GM21515 (cell line): Measurements from ENCODE around the gene SLC5A2.

Experiments used
- ATAC-seq: cut with Tn5 transposase; IDR thresholded peaks from one replicate; pipeline ENCODE4 v1.9.1; 2021; ENCODE audit not compliant: unreplicated experiment

The SLC5A2 gene

DNA sequence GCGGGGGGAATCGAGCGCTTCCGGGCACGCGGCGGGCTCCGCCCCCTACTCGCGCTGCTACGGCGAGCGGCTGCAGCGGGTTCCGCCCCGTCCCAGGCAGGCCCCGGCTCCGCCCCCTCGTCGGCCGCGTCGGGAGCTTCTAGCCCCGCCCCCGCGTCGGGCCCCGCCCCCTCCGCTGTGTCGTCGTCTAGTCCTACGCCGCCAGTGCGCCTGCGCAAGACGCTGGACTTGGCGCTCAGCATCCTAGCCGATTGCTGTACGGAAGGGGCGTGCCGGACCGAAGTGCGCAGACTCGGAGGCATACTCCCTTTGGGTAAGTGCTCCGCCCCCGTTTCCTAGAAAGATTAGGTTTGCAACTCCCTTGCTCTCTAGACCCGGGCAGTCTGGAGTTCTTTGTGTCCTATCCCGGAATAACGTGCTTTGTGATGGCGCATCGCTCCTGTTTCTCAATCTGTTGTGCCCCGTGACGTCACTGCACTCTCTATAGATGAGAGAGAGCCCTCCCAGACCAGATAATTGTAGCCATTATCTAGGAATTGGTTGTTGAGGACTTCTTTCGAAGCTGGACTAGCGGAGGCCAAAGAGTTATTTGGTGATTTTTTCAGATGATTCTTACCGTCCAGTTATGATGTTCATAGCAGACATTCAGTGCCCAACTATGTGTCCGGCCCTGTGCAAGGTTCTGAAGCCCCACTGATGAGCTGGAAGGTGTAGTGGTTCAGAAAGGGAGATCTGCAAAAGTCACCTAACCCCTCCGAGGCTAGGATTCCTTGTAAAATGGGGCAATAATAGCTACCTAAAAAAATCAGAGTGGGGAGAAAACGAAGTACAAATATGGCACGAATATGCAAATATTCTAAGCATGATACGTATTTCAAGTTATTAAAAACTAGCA is 23.0 kb upstream of the SLC5A2 start:
- ATAC-seq = peak; percentile 64

DNA sequence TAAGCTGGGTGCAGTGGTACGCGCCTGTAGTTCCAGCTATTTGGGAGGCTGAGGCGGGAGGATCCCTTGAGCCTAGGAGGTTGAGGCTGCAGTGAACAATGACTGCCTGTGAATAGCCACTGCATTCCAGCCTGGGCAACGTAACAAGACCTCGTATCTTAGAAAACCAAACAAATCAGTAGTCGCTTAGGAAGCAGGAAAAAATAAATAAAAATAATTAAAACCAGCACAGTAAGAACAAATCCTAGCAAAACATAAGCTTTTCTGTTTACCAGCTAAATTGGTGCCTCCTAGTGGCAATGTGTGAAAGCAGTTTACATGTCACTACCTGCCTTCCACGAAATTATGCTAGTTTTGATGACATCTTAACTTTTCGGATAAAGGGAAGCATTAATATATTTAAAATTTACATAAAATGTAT is 22.3 kb upstream of the SLC5A2 start:
- ATAC-seq = no peak

GRCh38 chr16:31461201-31461920 is 21.6 kb upstream of the SLC5A2 start:
- ATAC-seq = no peak

GRCh38 chr16:31461921-31462804 is 20.8 kb upstream of the SLC5A2 start:
- no peak for ATAC-seq

DNA sequence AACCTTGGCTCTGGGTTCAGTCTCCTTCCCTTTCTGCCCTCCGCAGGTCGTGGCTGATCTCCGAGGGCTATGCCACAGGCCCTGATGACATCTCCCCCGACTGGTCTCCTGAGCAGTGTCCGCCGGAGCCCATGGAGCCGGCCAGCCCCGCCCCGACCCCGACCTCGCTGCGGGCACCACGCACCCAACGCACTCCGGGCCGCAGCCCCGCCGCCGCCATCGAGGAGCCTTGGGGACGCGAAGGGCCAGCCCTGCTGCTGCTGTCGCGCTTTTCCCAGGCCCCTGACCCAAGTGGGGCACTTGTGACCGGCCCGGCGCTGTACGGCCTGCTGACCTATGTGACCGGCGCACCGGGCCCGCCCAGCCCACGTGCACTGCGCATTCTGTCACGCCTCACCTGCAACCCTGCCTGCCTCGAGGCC is 18.6 kb upstream of the SLC5A2 start:
- ATAC-seq = no peak

DNA sequence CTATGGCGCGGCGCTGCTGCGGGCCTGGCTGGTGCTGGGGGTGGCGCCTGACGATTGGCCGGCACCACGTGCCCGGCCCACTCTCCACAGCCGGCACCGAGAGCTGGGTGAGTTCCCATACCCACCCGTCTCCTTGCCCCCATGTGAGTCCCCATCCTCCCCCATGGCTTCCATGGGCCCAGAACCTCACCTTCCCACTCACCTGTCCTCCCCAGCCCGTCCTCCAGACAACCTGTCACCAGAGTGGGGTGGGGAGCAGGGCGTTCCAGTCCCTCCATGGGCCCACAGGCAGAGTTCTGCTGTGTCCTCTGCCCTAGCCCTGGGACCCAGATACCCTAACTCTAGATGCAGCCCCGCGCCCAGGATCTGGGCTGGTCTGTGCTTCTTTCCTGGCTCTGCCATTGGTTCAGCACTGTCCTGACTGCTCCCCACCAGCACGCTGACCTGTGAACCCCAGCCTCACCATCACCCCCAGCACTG is 18.1 kb upstream of the SLC5A2 start:
- ATAC-seq = no peak

GRCh38 chr16:31465788-31466370 is 17.0 kb upstream of the SLC5A2 start:
- no peak for ATAC-seq

GRCh38 chr16:31466381-31466841 is 16.5 kb upstream of the SLC5A2 start:
- no peak for ATAC-seq

GRCh38 chr16:31467151-31467773 is 15.7 kb upstream of the SLC5A2 start:
- no peak for ATAC-seq

DNA sequence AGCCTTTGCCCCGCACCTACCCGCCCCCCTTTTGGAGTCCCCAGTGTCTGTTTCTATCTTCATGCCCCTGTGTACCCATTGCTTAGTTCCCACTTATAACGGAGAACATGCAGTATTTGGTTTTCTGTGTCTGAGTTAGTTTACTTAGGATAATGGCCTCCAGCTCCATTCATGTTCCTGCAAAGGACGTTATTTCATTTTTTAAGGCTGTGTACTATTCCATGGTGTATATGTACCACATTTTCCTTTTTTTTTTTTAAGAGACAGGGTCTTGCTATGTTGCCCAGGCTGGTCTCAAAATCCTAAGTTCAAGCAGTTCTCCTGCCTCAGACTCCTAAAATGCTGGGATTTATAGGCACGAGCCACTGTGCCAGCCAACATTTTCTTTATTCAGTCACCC is 15.1 kb upstream of the SLC5A2 start:
- no peak for ATAC-seq

DNA sequence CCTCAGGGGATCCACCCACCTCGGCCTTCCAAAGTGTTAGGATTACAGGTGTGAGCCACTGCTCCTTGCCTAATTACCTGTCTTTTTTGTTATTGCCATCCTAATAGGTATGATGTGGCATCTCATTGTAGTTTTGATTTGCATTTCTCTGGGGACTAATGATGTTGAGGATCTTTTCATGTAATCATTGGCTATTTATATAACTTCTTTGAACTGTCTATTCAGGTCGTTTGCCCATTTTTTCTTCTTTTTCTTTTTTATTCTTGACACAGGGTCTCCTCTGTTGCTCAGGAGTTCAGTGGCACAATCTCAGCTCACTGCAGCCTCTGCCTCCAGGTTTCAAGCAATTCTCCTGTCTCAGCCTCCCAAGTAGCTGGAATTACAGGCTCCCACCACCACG is 12.3 kb upstream of the SLC5A2 start:
- ATAC-seq = no peak

- ATAC-seq = no peak
Observed at GRCh38 chr16:31471241-31471874, 11.6 kb upstream of the SLC5A2 start.

DNA sequence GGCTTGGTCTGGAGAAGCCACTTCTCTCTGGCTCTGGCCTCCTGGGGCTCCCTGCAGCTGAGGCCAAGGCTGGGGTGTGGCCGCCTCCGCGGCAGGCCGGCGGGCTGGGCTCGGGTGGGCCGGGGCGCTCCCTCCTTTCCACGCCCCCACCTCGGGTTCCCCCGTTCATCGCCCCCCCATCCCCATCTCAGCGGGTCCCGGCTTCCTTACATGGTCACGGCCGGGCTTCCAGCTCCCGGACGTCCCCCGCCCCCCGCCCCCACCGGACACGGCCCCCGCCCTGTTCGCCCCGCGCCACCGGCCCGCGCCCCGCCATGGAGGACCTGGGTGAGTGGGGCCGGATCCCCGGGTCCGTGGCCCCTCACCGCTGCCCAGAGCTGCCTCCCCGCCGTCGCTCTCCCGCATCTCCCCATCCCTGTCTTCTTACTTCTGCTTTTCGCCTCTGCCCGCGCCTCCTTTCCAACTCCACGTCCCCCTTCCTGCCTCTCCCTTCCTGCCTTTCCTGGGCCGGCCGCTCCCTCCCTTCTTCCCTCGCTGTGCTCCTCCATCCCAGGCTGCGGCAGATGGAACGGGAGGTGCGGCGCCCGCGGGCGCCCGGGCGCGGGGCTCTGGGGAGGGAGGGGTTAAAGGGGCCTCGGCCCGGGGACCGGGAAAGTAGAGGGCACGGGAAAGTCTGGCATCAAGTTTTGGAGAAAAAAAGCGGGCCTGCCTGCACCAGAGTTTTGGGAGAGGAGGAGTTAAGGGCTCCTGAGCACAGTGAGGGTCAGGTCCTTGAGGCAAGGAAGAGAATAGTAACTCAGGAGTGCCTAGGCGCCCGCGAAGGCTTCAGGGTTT is 10.8 kb upstream of the SLC5A2 start, which contains the start of gene TGFB1I1:
TSS of gene TGFB1I1 (plus strand) at position 278 of the 834 bp plus-strand sequence. CDS start at position 315, 37 bp downstream.
- ATAC-seq = no peak

DNA sequence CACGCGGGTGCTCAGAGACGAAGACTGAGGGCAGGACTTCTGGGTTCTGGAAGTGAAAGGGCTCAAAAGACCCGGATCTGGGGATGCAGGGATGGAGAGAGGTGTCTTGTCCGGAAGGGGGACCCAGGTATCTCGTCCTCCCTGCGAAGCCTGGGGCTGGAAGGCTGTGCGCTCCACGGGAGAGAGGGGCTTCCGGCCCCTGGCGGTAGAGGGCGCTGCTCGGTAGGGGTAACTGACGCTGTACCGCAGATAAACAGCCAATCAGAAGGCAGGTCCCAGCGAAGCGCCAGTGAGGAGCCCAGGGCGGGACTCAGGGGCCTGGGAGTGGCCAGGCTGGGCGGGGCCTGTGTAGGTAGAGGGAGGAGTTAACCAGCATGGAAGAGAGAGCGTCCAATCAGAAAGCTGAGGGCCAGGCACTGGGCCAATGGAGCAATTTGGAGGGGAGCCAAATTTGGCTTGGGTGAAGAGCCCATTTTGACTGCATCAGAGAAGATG is 10.2 kb upstream of the SLC5A2 start:
- ATAC-seq = no peak

- ATAC-seq = no peak
Observed at GRCh38 chr16:31473264-31473984, 9.5 kb upstream of the SLC5A2 start.

DNA sequence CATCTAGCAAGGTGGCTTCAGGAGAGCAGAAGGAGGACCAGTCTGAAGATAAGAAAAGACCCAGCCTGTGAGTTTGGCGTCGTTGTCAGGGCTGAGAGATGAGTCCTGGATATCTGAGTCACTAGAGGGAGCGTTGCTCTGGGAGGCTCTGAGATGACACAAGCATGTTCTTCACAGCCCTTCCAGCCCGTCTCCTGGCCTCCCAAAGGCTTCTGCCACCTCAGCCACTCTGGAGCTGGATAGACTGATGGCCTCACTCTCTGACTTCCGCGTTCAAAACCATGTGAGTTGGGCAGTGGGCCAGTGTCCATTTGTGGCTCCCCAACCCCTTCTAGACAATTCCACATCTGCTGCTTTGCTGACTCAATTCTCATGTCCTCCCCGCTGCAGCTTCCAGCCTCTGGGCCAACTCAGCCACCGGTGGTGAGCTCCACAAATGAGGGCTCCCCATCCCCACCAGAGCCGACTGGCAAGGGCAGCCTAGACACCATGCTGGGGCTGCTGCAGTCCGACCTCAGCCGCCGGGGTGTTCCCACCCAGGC is 8.7 kb upstream of the SLC5A2 start:
- no peak for ATAC-seq
